Muscle layer of duodenum (tissue), 2 donors: Measurements from ENCODE around the gene FBH1.

Experiments used
- H3K27ac ChIP-seq: one replicate; pipeline ENCODE4 v1.7.0; 2013; ENCODE audit warnings: mild to moderate bottlenecking, low read length
- H3K27me3 ChIP-seq: one replicate; pipeline ENCODE4 v1.7.0; 2013; ENCODE audit warnings: low read depth, mild to moderate bottlenecking, control low read depth, low read length
- H3K36me3 ChIP-seq, 2 donors: one replicate each; pipeline ENCODE4 v1.7.0; 2013; ENCODE audit warnings: low read length in 2 of 2, control low read depth in 1 of 2, mild to moderate bottlenecking in 1 of 2; ENCODE audit not compliant: insufficient read depth in 2 of 2, control insufficient read depth in 1 of 2
- H3K4me1 ChIP-seq, 2 donors: one replicate each; pipeline ENCODE4 v1.7.0; 2013; ENCODE audit warnings: low read length in 2 of 2, mild to moderate bottlenecking in 2 of 2, control low read depth in 1 of 2, moderate library complexity in 1 of 2; ENCODE audit not compliant: insufficient read depth in 2 of 2, control insufficient read depth in 1 of 2
- H3K4me3 ChIP-seq, 2 donors: one replicate each; pipeline ENCODE4 v1.7.0; 2013; ENCODE audit warnings: low read length in 2 of 2, low read depth in 1 of 2, mild to moderate bottlenecking in 1 of 2
- H3K9me3 ChIP-seq, 2 donors: one replicate each; pipeline ENCODE4 v1.7.0; 2013; ENCODE audit warnings: low read length in 2 of 2, control low read depth in 1 of 2, mild to moderate bottlenecking in 1 of 2; ENCODE audit not compliant: control insufficient read depth in 1 of 2
- donor health status: healthy.

Gene FBH1

GRCh38 chr10:5894873-5895272 lies 4.8 kb downstream of the FBH1 start:
- Histone ChIP-seq H3K4me1 (peaks cover 4 to 19% of the 10 kb centered on the region in 2 donors), H3K27me3 (no peaks in the 10 kb centered on the region), H3K36me3 (peaks cover 17 to 25% of the 10 kb centered on the region in 2 donors), H3K9me3 (no peaks in the 10 kb centered on the region), H3K4me3 (no peak overlapping the region), H3K27ac (no peak overlapping the region)

GRCh38 chr10:5895365-5895764 lies 5.3 kb downstream of the FBH1 start:
- H3K27ac ChIP-seq: no peak overlapping the region
- H3K4me1 ChIP-seq: peaks cover 4 to 19% of the 10 kb centered on the region in 2 donors
- peaks cover 17 to 25% of the 10 kb centered on the region in 2 donors for H3K36me3 ChIP-seq
- no peak overlapping the region for H3K4me3 ChIP-seq
- H3K27me3 ChIP-seq: no peaks in the 10 kb centered on the region
- H3K9me3 ChIP-seq: no peaks in the 10 kb centered on the region

- no peak overlapping the region for H3K4me3 ChIP-seq
- H3K36me3 ChIP-seq: peaks cover 17 to 25% of the 10 kb centered on the region in 2 donors
- H3K27ac ChIP-seq: no peak overlapping the region
- H3K9me3 ChIP-seq: no peaks in the 10 kb centered on the region
- H3K4me1 ChIP-seq: peaks cover 4 to 17% of the 10 kb centered on the region in 2 donors
- H3K27me3 ChIP-seq: no peaks in the 10 kb centered on the region
Measured at GRCh38 chr10:5895804-5896203, 5.8 kb downstream of the FBH1 start.

GRCh38 chr10:5896208-5897052 lies 6.4 kb downstream of the FBH1 start:
- H3K36me3 ChIP-seq: peaks cover 17 to 25% of the 10 kb centered on the region in 2 donors
- peaks cover 0 to 11% of the 10 kb centered on the region in 2 donors for H3K4me1 ChIP-seq
- H3K27me3 ChIP-seq: no peaks in the 10 kb centered on the region
- no peaks in the 10 kb centered on the region for H3K9me3 ChIP-seq
- no peak overlapping the region for H3K27ac ChIP-seq
- no peak overlapping the region for H3K4me3 ChIP-seq

- Histone ChIP-seq H3K27ac (no peak overlapping the region), H3K4me1 (peaks cover 0 to 5% of the 10 kb centered on the region in 2 donors)
Measured at GRCh38 chr10:5897053-5897340, 7.0 kb downstream of the FBH1 start.

DNA sequence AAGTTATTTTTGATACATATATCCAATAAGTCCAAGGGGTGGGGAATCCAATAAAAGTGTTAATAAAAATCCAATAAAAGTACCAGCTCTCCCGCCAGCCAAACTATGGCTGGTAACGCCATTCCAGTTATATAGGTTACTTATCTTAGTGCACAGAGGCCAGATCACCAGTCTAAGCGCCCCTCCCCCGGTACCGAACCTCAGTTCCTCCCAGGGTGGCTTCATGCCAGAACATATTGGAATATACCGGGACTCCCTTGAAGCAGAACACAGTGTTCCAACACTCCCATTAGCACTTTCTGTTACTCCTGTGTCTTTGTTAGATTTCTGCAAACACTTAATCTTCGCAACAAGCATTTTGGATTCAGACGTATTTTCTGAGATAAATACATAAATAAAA lies 7.5 kb downstream of the FBH1 start:
- Histone ChIP-seq H3K36me3 (peaks cover 17 to 25% of the 10 kb centered on the region in 2 donors), H3K4me1 (no peaks in the 10 kb centered on the region), H3K27me3 (no peaks in the 10 kb centered on the region), H3K27ac (no peak overlapping the region), H3K4me3 (no peak overlapping the region), H3K9me3 (no peaks in the 10 kb centered on the region)

More at GRCh38 chr10:5897053-5897340, 7.0 kb downstream of the FBH1 start:
- Histone ChIP-seq H3K4me3 (no peak overlapping the region), H3K9me3 (no peaks in the 10 kb centered on the region), H3K36me3 (peaks cover 17 to 25% of the 10 kb centered on the region in 2 donors), H3K27me3 (no peaks in the 10 kb centered on the region)

GRCh38 chr10:5898163-5898562 lies 8.1 kb downstream of the FBH1 start:
- Histone ChIP-seq H3K4me3 (no peak overlapping the region), H3K27me3 (no peaks in the 10 kb centered on the region), H3K27ac (no peak overlapping the region), H3K36me3 (peaks cover 17 to 25% of the 10 kb centered on the region in 2 donors), H3K9me3 (no peaks in the 10 kb centered on the region), H3K4me1 (no peaks in the 10 kb centered on the region)

DNA sequence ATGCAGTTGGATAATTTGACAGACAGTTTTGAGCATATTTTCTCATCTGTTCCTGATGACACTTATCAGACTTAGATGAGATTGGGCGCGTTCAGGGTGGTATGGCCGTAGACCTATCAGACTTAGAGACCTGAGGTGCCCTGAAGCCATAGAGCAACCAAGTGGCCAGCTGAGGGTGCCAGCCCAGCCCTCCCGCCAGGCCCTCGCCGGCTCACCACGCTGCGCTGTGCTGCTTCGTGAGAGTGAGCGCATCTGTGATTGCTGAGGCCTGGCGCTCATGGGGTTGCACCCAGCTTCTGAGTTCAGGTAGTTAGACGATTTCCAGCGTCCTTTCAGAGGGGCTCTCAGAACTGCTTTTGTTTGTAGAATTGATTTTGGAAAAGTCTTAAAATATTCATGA lies 10.2 kb downstream of the FBH1 start:
- Histone ChIP-seq H3K27ac (no peak overlapping the region), H3K4me1 (no peaks in the 10 kb centered on the region), H3K4me3 (no peak overlapping the region), H3K9me3 (no peaks in the 10 kb centered on the region), H3K27me3 (no peaks in the 10 kb centered on the region), H3K36me3 (peaks cover 14 to 18% of the 10 kb centered on the region in 2 donors)

DNA sequence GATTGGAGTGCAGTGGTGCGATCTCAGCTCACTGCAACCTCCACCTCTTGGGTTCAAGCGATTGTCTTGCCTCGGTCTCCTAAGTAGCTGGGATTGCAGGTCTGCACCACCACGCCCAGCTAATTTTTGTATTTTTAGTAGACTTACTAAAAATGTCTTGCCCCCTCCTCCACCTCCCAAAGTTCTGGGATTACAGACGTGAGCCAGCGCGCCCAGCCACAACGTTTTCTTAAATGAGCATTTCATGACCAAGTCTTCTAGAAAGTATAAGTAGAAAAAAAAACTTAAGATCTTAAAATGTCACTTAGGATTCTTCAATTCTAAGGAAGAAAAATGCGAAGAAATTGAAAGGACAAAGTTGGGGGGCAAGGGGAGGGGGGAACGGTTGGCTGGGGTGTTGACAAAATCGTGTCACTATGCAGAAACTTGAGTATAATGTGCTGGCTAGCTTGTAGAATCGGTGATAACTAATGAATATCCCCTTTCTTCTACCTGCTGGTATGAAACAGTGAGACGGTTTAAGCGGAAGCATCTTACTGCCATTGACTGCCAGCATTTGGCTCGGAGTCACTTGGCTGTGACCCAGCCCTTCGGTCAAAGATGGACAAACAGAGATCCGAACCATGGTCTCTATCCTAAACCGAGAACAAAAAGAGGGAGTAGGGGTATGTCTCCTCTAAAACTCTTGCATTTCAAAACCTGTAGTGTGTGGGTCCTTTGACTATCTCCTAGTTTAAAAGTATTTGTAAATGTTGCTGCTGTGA lies 12.7 kb downstream of the FBH1 start:
- H3K4me3 ChIP-seq: no peak overlapping the region
- H3K36me3 ChIP-seq: peaks cover 10 to 13% of the 10 kb centered on the region in 2 donors
- no peaks in the 10 kb centered on the region for H3K27me3 ChIP-seq
- H3K27ac ChIP-seq: no peak overlapping the region
- H3K9me3 ChIP-seq: no peaks in the 10 kb centered on the region
- no peaks in the 10 kb centered on the region for H3K4me1 ChIP-seq

GRCh38 chr10:5903563-5903962 lies 13.5 kb downstream of the FBH1 start:
- Histone ChIP-seq H3K4me3 (no peak overlapping the region), H3K4me1 (no peaks in the 10 kb centered on the region), H3K27me3 (no peaks in the 10 kb centered on the region), H3K27ac (no peak overlapping the region), H3K36me3 (peaks cover 9 to 16% of the 10 kb centered on the region in 2 donors), H3K9me3 (no peaks in the 10 kb centered on the region)

- no peaks in the 10 kb centered on the region for H3K4me1 ChIP-seq
- H3K36me3 ChIP-seq: peaks cover 9 to 23% of the 10 kb centered on the region in 2 donors
- H3K27ac ChIP-seq: no peak overlapping the region
- H3K9me3 ChIP-seq: no peaks in the 10 kb centered on the region
- H3K4me3 ChIP-seq: no peak overlapping the region
- H3K27me3 ChIP-seq: no peaks in the 10 kb centered on the region
Measured at GRCh38 chr10:5904227-5904626, 14.2 kb downstream of the FBH1 start.
